Common myeloid progenitor, CD34-positive (primary cell): ENCODE data around the gene SLAMF7.
"Not testable (repeated sequence)": the region's sequence is repeated elsewhere in the genome, so short reads cannot be mapped to it uniquely, and the experiment has no call there.

Experiments
- CTCF ChIA-PET: fragments of 350-600 bp; sonication (Branson Sonifier 250); formaldehyde crosslinking; loops from one replicate; lab custom pipeline; 2021; ENCODE audit warnings: antibody characterized with exemption; lab: Charles Lee
- POLR2A ChIA-PET: fragments of 350-600 bp; sonication (Branson Sonifier 250); formaldehyde crosslinking; loops from one replicate; lab custom pipeline; 2021; ENCODE audit warnings: antibody characterized with exemption; lab: Charles Lee
- DNase-seq, 3 donors: peaks; one replicate each; pipeline versions ENCODE4 v3.0.0 to v3.0.0-alpha.2; 2013
- H3K27ac ChIP-seq, 2 experiments: 1 replicate in 1 of 2; 2 replicates in 1 of 2; pipeline ENCODE4 v1.7.0; 2013; ENCODE audit warnings: inconsistent platforms in 2 of 2, low read length in 2 of 2, mild to moderate bottlenecking in 2 of 2, low read depth in 1 of 2, moderate library complexity in 1 of 2; ENCODE audit not compliant: severe bottlenecking in 2 of 2, insufficient read depth in 1 of 2, poor library complexity in 1 of 2
- H3K27me3 ChIP-seq, 5 experiments: replicated peaks in 2 of 5; 1 replicate in 3 of 5; 2 replicates in 2 of 5; pipeline versions ENCODE4 v1.6.1 to v1.7.0; 2013; ENCODE audit warnings: low read length in 4 of 5, mild to moderate bottlenecking in 2 of 5, moderate library complexity in 2 of 5, inconsistent platforms in 1 of 5; ENCODE audit not compliant: insufficient read depth in 5 of 5, control insufficient read depth in 4 of 5
- H3K36me3 ChIP-seq, 4 experiments: 1 replicate in 2 of 4; 2 replicates in 2 of 4; pipeline versions ENCODE4 v1.6.1 to v1.7.0; 2013; ENCODE audit warnings: low read length in 3 of 4, control low read depth in 1 of 4, mild to moderate bottlenecking in 1 of 4; ENCODE audit not compliant: control insufficient read depth in 4 of 4, insufficient read depth in 4 of 4
- H3K4me1 ChIP-seq, 4 experiments: 1 replicate in 3 of 4; 2 replicates in 1 of 4; pipeline versions ENCODE4 v1.6.1 to v1.7.1; 2013; ENCODE audit warnings: low read length in 3 of 4, mild to moderate bottlenecking in 3 of 4, control low read depth in 1 of 4, inconsistent platforms in 1 of 4, moderate library complexity in 1 of 4; ENCODE audit not compliant: control insufficient read depth in 4 of 4, insufficient read depth in 4 of 4; ENCODE audit errors: control extremely low read depth in 1 of 4
- H3K4me3 ChIP-seq, 7 experiments: 1 replicate in 4 of 7; 2 replicates in 3 of 7; pipeline versions ENCODE4 v1.5.1 to v1.7.0; 2013; ENCODE audit warnings: mild to moderate bottlenecking in 7 of 7, low read length in 6 of 7, moderate library complexity in 6 of 7, inconsistent platforms in 2 of 7, low read depth in 2 of 7, control low read depth in 1 of 7; ENCODE audit not compliant: insufficient read depth in 4 of 7, control insufficient read depth in 1 of 7; ENCODE audit errors: extremely low read depth in 1 of 7
- H3K9me3 ChIP-seq, 5 experiments: 1 replicate in 4 of 5; 2 replicates in 1 of 5; pipeline versions ENCODE4 v1.6.1 to v1.7.1; 2013; ENCODE audit warnings: low read length in 4 of 5, mild to moderate bottlenecking in 2 of 5, inconsistent platforms in 1 of 5, low read depth in 1 of 5, moderate library complexity in 1 of 5; ENCODE audit not compliant: control insufficient read depth in 4 of 5, insufficient read depth in 2 of 5; ENCODE audit errors: control extremely low read depth in 1 of 5
- WGBS: methylation state at CpG from one replicate; pipeline ENCODE4 v1.1.5; 2013; ENCODE audit not compliant: insufficient coverage; 5-methylcytosine and 5-hydroxymethylcytosine counted together

SLAMF7 gene

GRCh38 chr1:160781914-160782689, 43.1 kb downstream of the SLAMF7 start:
- POLR2A ChIA-PET, result no interaction called here
- H3K27me3 ChIP-seq, result no peaks in the 10 kb centered on the region
- peak in 1 of 3 donors; percentile 24 for DNase-seq
- H3K4me3 ChIP-seq, result no peak overlapping the region
- H3K4me1 ChIP-seq, result no peaks in the 10 kb centered on the region
- no peaks in the 10 kb centered on the region for H3K9me3 ChIP-seq
- CTCF ChIA-PET, result interaction anchor here (1.0 to 9.3 kb wide), 13 partner anchors 8 to 190 kb away, joined by 3 to 71 read pairs (median 5); partner anchors contain the start of gene ITLN2
- no peak overlapping the region for H3K27ac ChIP-seq
- 93% methylated on average over 6 of the region's 9 CpGs for WGBS
- H3K36me3 ChIP-seq, result no peaks in the 10 kb centered on the region

- H3K4me1 ChIP-seq, H3K27me3 ChIP-seq, H3K4me3 ChIP-seq, DNase-seq, H3K9me3 ChIP-seq, H3K36me3 ChIP-seq, H3K27ac ChIP-seq, POLR2A ChIA-PET: not testable (repeated sequence)
- 89% methylated on average over 17 of the region's 25 CpGs for WGBS
- CTCF ChIA-PET, result interaction anchor here (9.3 kb wide), 1 partner anchor 169 kb away, joined by 71 read pairs; the partner anchor contains the start of gene ITLN2
Observed at GRCh38 chr1:160782988-160783765, 44.1 kb downstream of the SLAMF7 start.

GRCh38 chr1:160789051-160789701, 50.1 kb downstream of the SLAMF7 start:
- H3K4me3 ChIP-seq, result no peak overlapping the region
- ChIA-PET POLR2A (no interaction called here), CTCF (interaction anchor here (1.0 to 2.3 kb wide), 4 partner anchors 8 to 109 kb away, joined by 3 to 9 read pairs (median 5); no protein-coding TSS in a partner anchor)
- no peak for DNase-seq
- 96% methylated on average over 4 of the region's 11 CpGs for WGBS
- no peaks in the 10 kb centered on the region for H3K36me3 ChIP-seq
- H3K27me3 ChIP-seq, result no peaks in the 10 kb centered on the region
- no peaks in the 10 kb centered on the region for H3K4me1 ChIP-seq
- H3K9me3 ChIP-seq, result no peaks in the 10 kb centered on the region
- H3K27ac ChIP-seq, result peak overlapping the region in 1 of 2 experiments; percentile 55

- H3K27me3 ChIP-seq, result no peaks in the 10 kb centered on the region
- no peaks in the 10 kb centered on the region for H3K9me3 ChIP-seq
- no peaks in the 10 kb centered on the region for H3K36me3 ChIP-seq
- POLR2A ChIA-PET, result no interaction called here
- peak overlapping the region in 1 of 2 experiments; percentile 59 for H3K27ac ChIP-seq
- H3K4me1 ChIP-seq, result no peaks in the 10 kb centered on the region
- 98% methylated on average over 8 of the region's 13 CpGs for WGBS
- peak; percentile 37 to 70 (median 46) for DNase-seq
- CTCF ChIA-PET, result interaction anchor here (1.3 to 2.3 kb wide), 5 partner anchors 9 to 15 kb away, joined by 4 to 9 read pairs (median 4); no protein-coding TSS in a partner anchor
- no peak overlapping the region for H3K4me3 ChIP-seq
Observed at GRCh38 chr1:160789702-160790611, 50.9 kb downstream of the SLAMF7 start.

- peaks cover 0 to 11% (median 3%) of the 10 kb centered on the region in 5 experiments for H3K27me3 ChIP-seq
- WGBS, result 67% methylated on average over 3 of the region's 3 CpGs
- CTCF ChIA-PET, result interaction anchor here (0.9 to 1.3 kb wide), 5 partner anchors 13 to 69 kb away, joined by 3 to 4 read pairs (median 3); no protein-coding TSS in a partner anchor
- DNase-seq, result no peak
- no peak overlapping the region for H3K4me3 ChIP-seq
- H3K27ac ChIP-seq, result no peak overlapping the region
- H3K36me3 ChIP-seq, result no peaks in the 10 kb centered on the region
- peaks cover 4 to 10% (median 5%) of the 10 kb centered on the region in 4 experiments for H3K4me1 ChIP-seq
- H3K9me3 ChIP-seq, result no peaks in the 10 kb centered on the region
- POLR2A ChIA-PET, result no interaction called here
Observed at GRCh38 chr1:160794376-160794775, 55.3 kb downstream of the SLAMF7 start.

- DNase-seq, result peak; percentile 45 to 71 (median 51)
- ChIA-PET CTCF (interaction anchor here (1.7 to 1.8 kb wide), 2 partner anchors 16 to 22 kb away, joined by 5 read pairs; no protein-coding TSS in a partner anchor), POLR2A (no interaction called here)
- H3K36me3 ChIP-seq, result no peaks in the 10 kb centered on the region
- H3K9me3 ChIP-seq, result no peaks in the 10 kb centered on the region
- H3K27me3 ChIP-seq, result peaks cover 0 to 19% (median 9%) of the 10 kb centered on the region in 5 experiments
- peak within 1 kb of the TSS in 1 of 2 experiments; percentile 38 for H3K27ac ChIP-seq
- 93% methylated on average over 3 of the region's 4 CpGs for WGBS
- H3K4me1 ChIP-seq, result peaks cover 8 to 17% (median 10%) of the 10 kb centered on the region in 4 experiments
- peak within 1 kb of the TSS in 1 of 7 experiments; percentile 23 for H3K4me3 ChIP-seq
Observed at GRCh38 chr1:160795951-160796383, 56.9 kb downstream of the SLAMF7 start, which contains the start of gene LY9. LY9 (plus strand) TSS chr1:160796174; CDS start chr1:160796188, 14 bp downstream.
